Activated T-helper 17 cell treated with anti-CD3 and anti-CD28 coated beads, Interleukin-2, amount 50 U/mL, for 72 hours (primary cell): Measurements from ENCODE around the gene TRPC4AP. TPM values are rescaled to one million over a fixed set of nuclear protein-coding genes. Genes with fewer than 3 reads are reported as not detected.
A peak's percentile ranks its signal among the peaks of the same experiment; 100 is the strongest.

Source experiments
- ATAC-seq: fragments of 150-1000 bp; cut with Tn5 transposase; replicated peaks from 2 replicates; pipeline ENCODE4 v1.10.0; 2021; ENCODE audit warnings: mild to moderate bottlenecking, moderate library complexity
- H3K27ac Mint-ChIP-seq: one replicate; pipeline ENCODE4 v1.8.0; 2022; ENCODE audit warnings: mixed read lengths
- H3K27me3 Mint-ChIP-seq: one replicate; pipeline ENCODE4 v1.8.0; 2022; ENCODE audit warnings: mixed read lengths
- H3K36me3 Mint-ChIP-seq: one replicate; pipeline ENCODE4 v1.8.0; 2022; ENCODE audit warnings: low read depth, mild to moderate bottlenecking, mixed read lengths
- H3K4me1 Mint-ChIP-seq: one replicate; pipeline ENCODE4 v1.8.0; 2022; ENCODE audit warnings: mixed read lengths
- H3K4me3 Mint-ChIP-seq: one replicate; pipeline ENCODE4 v1.8.0; 2022; ENCODE audit warnings: mild to moderate bottlenecking, mixed read lengths
- H3K9me3 Mint-ChIP-seq: one replicate; pipeline ENCODE4 v1.8.0; 2022; ENCODE audit warnings: mixed read lengths
- total RNA-seq, 2 donors: library from RNA; stranded (reverse); gene quantifications; one replicate each; pipeline ENCODE4 v1.2.3, GENCODE V29; 2022

The TRPC4AP gene
- total RNA-seq, 2 donors from 2014 or later, result 34.1 to 54.3 TPM

GRCh38 chr20:35000311-35000921 is 92.2 kb downstream of the TRPC4AP start:
- H3K4me3 Mint-ChIP-seq, result no peak overlapping the region
- H3K36me3 Mint-ChIP-seq, result peaks cover 64% of the 10 kb centered on the region
- no peak overlapping the region for H3K27ac Mint-ChIP-seq
- ATAC-seq, result no peak
- no peaks in the 10 kb centered on the region for H3K9me3 Mint-ChIP-seq
- no peaks in the 10 kb centered on the region for H3K4me1 Mint-ChIP-seq
- H3K27me3 Mint-ChIP-seq, result no peaks in the 10 kb centered on the region

- Mint-ChIP-seq H3K4me3 (no peak overlapping the region), H3K36me3 (peaks cover 58% of the 10 kb centered on the region), H3K9me3 (no peaks in the 10 kb centered on the region), H3K4me1 (no peaks in the 10 kb centered on the region), H3K27ac (no peak overlapping the region), H3K27me3 (no peaks in the 10 kb centered on the region)
- no peak for ATAC-seq
Observed at GRCh38 chr20:34999782-35000181, 92.8 kb downstream of the TRPC4AP start.

- peaks cover 51% of the 10 kb centered on the region for H3K36me3 Mint-ChIP-seq
- H3K4me3 Mint-ChIP-seq, result no peak overlapping the region
- H3K27ac Mint-ChIP-seq, result no peak overlapping the region
- no peaks in the 10 kb centered on the region for H3K27me3 Mint-ChIP-seq
- no peaks in the 10 kb centered on the region for H3K4me1 Mint-ChIP-seq
- H3K9me3 Mint-ChIP-seq, result no peaks in the 10 kb centered on the region
- no peak for ATAC-seq
Observed at GRCh38 chr20:34999021-34999451, 93.6 kb downstream of the TRPC4AP start.

GRCh38 chr20:34998331-34998950 is 94.2 kb downstream of the TRPC4AP start:
- Mint-ChIP-seq H3K4me3 (no peak overlapping the region), H3K27ac (no peak overlapping the region), H3K4me1 (no peaks in the 10 kb centered on the region), H3K9me3 (no peaks in the 10 kb centered on the region), H3K36me3 (peaks cover 47% of the 10 kb centered on the region), H3K27me3 (no peaks in the 10 kb centered on the region)
- ATAC-seq, result no peak

GRCh38 chr20:34997774-34998173 is 94.8 kb downstream of the TRPC4AP start:
- Mint-ChIP-seq H3K4me3 (no peak overlapping the region), H3K36me3 (peaks cover 47% of the 10 kb centered on the region), H3K9me3 (no peaks in the 10 kb centered on the region), H3K27ac (no peak overlapping the region), H3K27me3 (no peaks in the 10 kb centered on the region), H3K4me1 (no peaks in the 10 kb centered on the region)
- ATAC-seq, result no peak

- Mint-ChIP-seq H3K36me3 (peaks cover 44% of the 10 kb centered on the region), H3K4me1 (no peaks in the 10 kb centered on the region), H3K9me3 (no peaks in the 10 kb centered on the region), H3K4me3 (no peak overlapping the region), H3K27ac (no peak overlapping the region), H3K27me3 (no peaks in the 10 kb centered on the region)
- no peak for ATAC-seq
Observed at GRCh38 chr20:34997131-34997561, 95.5 kb downstream of the TRPC4AP start.

GRCh38 chr20:34996243-34997028 is 96.2 kb downstream of the TRPC4AP start:
- no peak for ATAC-seq
- no peak overlapping the region for H3K27ac Mint-ChIP-seq
- no peaks in the 10 kb centered on the region for H3K4me1 Mint-ChIP-seq
- no peak overlapping the region for H3K4me3 Mint-ChIP-seq
- H3K9me3 Mint-ChIP-seq, result no peaks in the 10 kb centered on the region
- H3K27me3 Mint-ChIP-seq, result no peaks in the 10 kb centered on the region
- peaks cover 37% of the 10 kb centered on the region for H3K36me3 Mint-ChIP-seq

- no peak overlapping the region for H3K27ac Mint-ChIP-seq
- H3K36me3 Mint-ChIP-seq, result peaks cover 30% of the 10 kb centered on the region
- peaks cover 3% of the 10 kb centered on the region for H3K4me1 Mint-ChIP-seq
- no peak for ATAC-seq
- no peaks in the 10 kb centered on the region for H3K9me3 Mint-ChIP-seq
- H3K4me3 Mint-ChIP-seq, result no peak overlapping the region
- no peaks in the 10 kb centered on the region for H3K27me3 Mint-ChIP-seq
Observed at GRCh38 chr20:34995696-34996095, 96.9 kb downstream of the TRPC4AP start.

- peaks cover 26% of the 10 kb centered on the region for H3K36me3 Mint-ChIP-seq
- no peak overlapping the region for H3K4me3 Mint-ChIP-seq
- H3K27ac Mint-ChIP-seq, result no peak overlapping the region
- H3K9me3 Mint-ChIP-seq, result no peaks in the 10 kb centered on the region
- no peaks in the 10 kb centered on the region for H3K27me3 Mint-ChIP-seq
- peaks cover 3% of the 10 kb centered on the region for H3K4me1 Mint-ChIP-seq
- no peak for ATAC-seq
Observed at GRCh38 chr20:34995192-34995591, 97.4 kb downstream of the TRPC4AP start.

GRCh38 chr20:34994509-34995131 is 98.0 kb downstream of the TRPC4AP start:
- Mint-ChIP-seq H3K27ac (no peak overlapping the region), H3K4me3 (no peak overlapping the region), H3K36me3 (peaks cover 21% of the 10 kb centered on the region), H3K4me1 (peaks cover 3% of the 10 kb centered on the region), H3K27me3 (no peaks in the 10 kb centered on the region), H3K9me3 (no peaks in the 10 kb centered on the region)
- ATAC-seq, result no peak

- Mint-ChIP-seq H3K36me3 (peaks cover 16% of the 10 kb centered on the region), H3K9me3 (no peaks in the 10 kb centered on the region), H3K27ac (no peak overlapping the region), H3K4me1 (peaks cover 3% of the 10 kb centered on the region), H3K4me3 (no peak overlapping the region), H3K27me3 (no peaks in the 10 kb centered on the region)
- no peak for ATAC-seq
Observed at GRCh38 chr20:34993941-34994508, 98.6 kb downstream of the TRPC4AP start.

- ATAC-seq, result no peak
- H3K9me3 Mint-ChIP-seq, result no peaks in the 10 kb centered on the region
- no peaks in the 10 kb centered on the region for H3K27me3 Mint-ChIP-seq
Observed at GRCh38 chr20:34992751-34993417, 99.7 kb downstream of the TRPC4AP start.

GRCh38 chr20:34990661-34991214 is 101.9 kb downstream of the TRPC4AP start:
- no peak for ATAC-seq
- H3K4me1 Mint-ChIP-seq, result peaks cover 3% of the 10 kb centered on the region

More at GRCh38 chr20:34992751-34993417, 99.7 kb downstream of the TRPC4AP start:
- Mint-ChIP-seq H3K4me3 (no peak overlapping the region), H3K4me1 (peaks cover 3% of the 10 kb centered on the region), H3K27ac (no peak overlapping the region), H3K36me3 (peaks cover 5% of the 10 kb centered on the region)

More at GRCh38 chr20:34990661-34991214, 101.9 kb downstream of the TRPC4AP start:
- no peaks in the 10 kb centered on the region for H3K27me3 Mint-ChIP-seq
- H3K27ac Mint-ChIP-seq, result peak overlapping the region; percentile 65
- no peaks in the 10 kb centered on the region for H3K9me3 Mint-ChIP-seq
- no peaks in the 10 kb centered on the region for H3K36me3 Mint-ChIP-seq
- H3K4me3 Mint-ChIP-seq, result no peak overlapping the region
